HepG2 (cell line): Measurements from ENCODE around the gene VPS9D1. TPM values are rescaled to one million over a fixed set of nuclear protein-coding genes. Genes with fewer than 3 reads are reported as not detected.

Source experiments
- ATF7 ChIP-seq, 2 experiments: fragments of 450-650 bp in 1 of 2; sonication (generic) in 1 of 2; formaldehyde crosslinking in 1 of 2; IDR thresholded peaks; 2 replicates each; pipeline versions ENCODE4 v1.4.0 to v1.6.1; 2016 to 2020; ENCODE audit warnings: antibody characterized with exemption in 1 of 2, mild to moderate bottlenecking in 1 of 2, missing genetic modification reagents in 1 of 2
- BRD4 ChIP-seq: sonication (generic); formaldehyde crosslinking; IDR thresholded peaks from 2 replicates; pipeline ENCODE4 v1.4.0; 2020; ENCODE audit warnings: missing genetic modification reagents
- DRAP1 ChIP-seq: IDR thresholded peaks from 2 replicates; pipeline ENCODE4 v1.6.1; 2016; ENCODE audit warnings: missing genetic modification reagents, missing compliant biosample characterization
- NCOA2 ChIP-seq: sonication (generic); formaldehyde crosslinking; IDR thresholded peaks from 2 replicates; pipeline ENCODE4 v1.8.0; 2022; ENCODE audit warnings: inconsistent platforms
- NFE2 ChIP-seq: sonication (generic); formaldehyde crosslinking; IDR thresholded peaks from 2 replicates; pipeline ENCODE4 v1.4.0; 2020; ENCODE audit warnings: missing genetic modification reagents
- NFIC ChIP-seq: IDR thresholded peaks from 2 replicates; pipeline ENCODE4 v1.6.1; 2012; ENCODE audit warnings: mild to moderate bottlenecking, low read length, inconsistent platforms
- SIX4 ChIP-seq: sonication (generic); formaldehyde crosslinking; IDR thresholded peaks from 2 replicates; pipeline ENCODE4 v1.4.0; 2020; ENCODE audit warnings: missing genetic modification reagents
- ZBTB3 ChIP-seq: sonication (generic); formaldehyde crosslinking; IDR thresholded peaks from 2 replicates; pipeline ENCODE4 v1.4.0; 2020; ENCODE audit warnings: low read depth, mild to moderate bottlenecking, moderate library complexity, missing genetic modification reagents, borderline replicate concordance
- ZMAT5 ChIP-seq: sonication (generic); formaldehyde crosslinking; IDR thresholded peaks from 2 replicates; pipeline ENCODE4 v1.5.0; 2020; ENCODE audit warnings: mild to moderate bottlenecking, low read depth, missing genetic modification reagents, borderline replicate concordance
- ZNF562 ChIP-seq: sonication (generic); formaldehyde crosslinking; IDR thresholded peaks from 2 replicates; pipeline ENCODE4 v1.8.0; 2022; ENCODE audit warnings: missing genetic modification reagents, borderline replicate concordance
- ZNF574 ChIP-seq: sonication (generic); formaldehyde crosslinking; IDR thresholded peaks from 2 replicates; pipeline ENCODE4 v1.4.0; 2020; ENCODE audit warnings: missing genetic modification reagents
- ZNF609 ChIP-seq: sonication (generic); formaldehyde crosslinking; IDR thresholded peaks from 2 replicates; pipeline ENCODE4 v1.4.0; 2020; ENCODE audit warnings: mild to moderate bottlenecking, missing genetic modification reagents, borderline replicate concordance
- ZNF704 ChIP-seq: sonication (generic); formaldehyde crosslinking; IDR thresholded peaks from 2 replicates; pipeline ENCODE4 v1.8.1; 2023; ENCODE audit warnings: mild to moderate bottlenecking, inconsistent platforms, moderate library complexity, missing genetic modification reagents, borderline replicate concordance
- ZNF776 ChIP-seq: sonication (generic); formaldehyde crosslinking; IDR thresholded peaks from 2 replicates; pipeline ENCODE4 v1.4.0; 2020; ENCODE audit warnings: mild to moderate bottlenecking, missing genetic modification reagents
- ZXDC ChIP-seq: sonication (generic); formaldehyde crosslinking; IDR thresholded peaks from 2 replicates; pipeline ENCODE4 v1.5.0; 2020; ENCODE audit warnings: mild to moderate bottlenecking, missing genetic modification reagents
- polyA plus RNA-seq, 8 experiments: library from polyadenylated mRNA; depleted of rRNA in 3 of 8; stranded (reverse) in 7 of 8; unstranded in 1 of 8; fragments of >200 nt; fragmentation: Illumina TruSeq in 4 of 8; extraction: Trizol in 4 of 8; gene quantifications; 2 replicates each; pipeline versions ENCODE4 v1.2.1 to v1.2.3, GENCODE V29; 2011 to 2016; ENCODE audit warnings: low read depth in 4 of 8, missing spikeins in 1 of 8, mixed read lengths in 1 of 8; ENCODE audit not compliant: insufficient read depth in 1 of 8
- total RNA-seq, 5 experiments: library from RNA; depleted of rRNA; stranded (reverse); fragments of >200 nt; fragmentation: Illumina TruSeq; extraction: Trizol; gene quantifications; 2 replicates each; pipeline ENCODE4 v1.2.3, GENCODE V29; 2016; ENCODE audit warnings: low read depth in 1 of 5

Gene VPS9D1
- total and polyA plus RNA-seq, 2 of the 13 experiments (the other 11 are each of a cell fraction or from before 2014, with no cell fraction given) = 10.1 to 13.2 TPM

GRCh38 chr16:89720813-89721545 is at the start of gene VPS9D1, which contains the start of gene ZNF276 (continued):
- TF ChIP-seq DRAP1 (CRISPR knock-in tag) = peak; percentile 8; the same call in 1 of the 2 replicates
- TF ChIP-seq SIX4 = no peak; the same call in 1 of the 2 replicates
- peak; percentile 29 for TF ChIP-seq BRD4
- TF ChIP-seq ZXDC (CRISPR knock-in tag) = peak; percentile 75; the same call in 1 of the 2 replicates
- peak; percentile 72; the same call in 1 of the 2 replicates for TF ChIP-seq ZNF562 (CRISPR knock-in tag)
- TF ChIP-seq ZNF776 (CRISPR knock-in tag) = no peak; the same call in 1 of the 2 replicates
- no peak for TF ChIP-seq NFE2 (CRISPR knock-in tag)
- TF ChIP-seq ZNF574 = peak; percentile 96
- TF ChIP-seq NCOA2 (CRISPR knock-in tag) = peak; percentile 53; the same call in 1 of the 2 replicates
- no peak for TF ChIP-seq ZBTB3 (CRISPR knock-in tag)
- peak; percentile 53 for TF ChIP-seq ZNF609 (CRISPR knock-in tag)
- peak; percentile 58; the same call in 1 of the 2 replicates for TF ChIP-seq ZNF704 (CRISPR knock-in tag)
- no peak; the same call in 1 of the 2 replicates for TF ChIP-seq NFIC
- no peak for TF ChIP-seq ATF7 (IDR thresholded peaks at IDR 0.05)
- TF ChIP-seq ATF7 (CRISPR knock-in tag; IDR thresholded peaks at IDR 0.05) = no peak; the same call in 1 of the 2 replicates
- no peak for TF ChIP-seq ZMAT5 (CRISPR knock-in tag)
